Spleen (tissue), 11 donors: Measurements from ENCODE around the gene LDAH. TPM values are rescaled to one million over a fixed set of nuclear protein-coding genes. Genes with fewer than 3 reads are reported as not detected.

Experiments
- DNase-seq: peaks from one replicate; pipeline ENCODE4 v3.0.0-alpha.2; 2020
- H3K27ac ChIP-seq, 8 donors: fragments of 200-600 bp; sonication (generic) in 7 of 8; 1 replicate in 4 of 8; 2 replicates in 4 of 8; pipeline versions ENCODE4 v1.5.0 to v1.8.0; 2016 to 2021; ENCODE audit warnings: inconsistent platforms in 4 of 8, mild to moderate bottlenecking in 4 of 8, moderate library complexity in 1 of 8
- H3K27me3 ChIP-seq, 7 donors: fragments of 200-600 bp; sonication (generic) in 6 of 7; replicated peaks in 1 of 7; 1 replicate in 4 of 7; 2 replicates in 3 of 7; pipeline versions ENCODE4 v1.5.0 to v1.8.0; 2016 to 2021; ENCODE audit warnings: inconsistent platforms in 3 of 7, mild to moderate bottlenecking in 1 of 7
- H3K36me3 ChIP-seq, 6 donors: fragments of 200-600 bp; sonication (generic) in 5 of 6; 1 replicate in 4 of 6; 2 replicates in 2 of 6; pipeline versions ENCODE4 v1.5.0 to v1.8.0; 2016 to 2021; ENCODE audit warnings: inconsistent platforms in 2 of 6
- H3K4me1 ChIP-seq, 6 donors: fragments of 200-600 bp; sonication (generic) in 5 of 6; 1 replicate in 3 of 6; 2 replicates in 3 of 6; pipeline versions ENCODE4 v1.5.0 to v1.8.0; 2016 to 2021; ENCODE audit warnings: inconsistent platforms in 3 of 6
- H3K4me3 ChIP-seq, 8 donors: fragments of 200-600 bp; sonication (generic) in 7 of 8; 1 replicate in 4 of 8; 2 replicates in 4 of 8; pipeline versions ENCODE4 v1.5.0 to v1.8.0; 2016 to 2021; ENCODE audit warnings: inconsistent platforms in 4 of 8, mild to moderate bottlenecking in 4 of 8, moderate library complexity in 2 of 8
- H3K9me3 ChIP-seq, 8 donors: fragments of 200-600 bp; sonication (generic) in 7 of 8; 1 replicate in 4 of 8; 2 replicates in 4 of 8; pipeline versions ENCODE4 v1.5.0 to v1.8.0; 2016 to 2021; ENCODE audit warnings: inconsistent platforms in 4 of 8
- POLR2A ChIP-seq, 3 donors: fragments of 450-650 bp; IDR thresholded peaks; one replicate each; pipeline ENCODE4 v1.5.1; 2017; ENCODE audit warnings: antibody characterized with exemption in 3 of 3, mild to moderate bottlenecking in 1 of 3
- POLR2AphosphoS5 ChIP-seq, 3 donors: sonication (generic); formaldehyde crosslinking; IDR thresholded peaks; one replicate each; pipeline ENCODE4 v1.5.1; 2017; ENCODE audit warnings: antibody characterized with exemption in 3 of 3
- WGBS, 5 donors: extraction: QIAGEN DNeasy Blood & Tissue Kit in 3 of 5; methylation state at CpG; one replicate each; pipeline versions ENCODE4 v1.1.5 to v1.1.7; 2013 to 2018; 5-methylcytosine and 5-hydroxymethylcytosine counted together
- intact Hi-C: fragments of 100-400 bp; cut with DNase I; formaldehyde crosslinking; loops from one replicate; pipeline ENCODE4 v1.15.0; 2023; ENCODE audit warnings: low total_unique reads
- polyA plus RNA-seq, 3 donors: library from polyadenylated mRNA; stranded (reverse); fragments of 200-250 nt; gene quantifications; one replicate each; pipeline ENCODE4 v1.2.1, GENCODE V29; 2013
- total RNA-seq, 7 donors: library from RNA; depleted of rRNA in 3 of 7; stranded (reverse); fragments of >200 nt in 3 of 7; fragmentation: NEBNext Ultra II Directional in 4 of 7; extraction: Animal tissue kit (Norgen Biotek cat#: 25700) in 4 of 7; gene quantifications; one replicate each; pipeline versions ENCODE4 v1.1.0 to v1.2.1, GENCODE V29; 2016 to 2021
- TF ChIP-seq, protein P1 (sequence below), 11 experiments: fragments of 200-600 bp in 7 of 11; fragments of 450-650 bp in 4 of 11; sonication (generic) in 4 of 11; IDR thresholded peaks in 8 of 11; conservative IDR thresholded peaks in 3 of 11; 1 replicate in 7 of 11; 2 replicates in 4 of 11; pipeline versions ENCODE4 v1.4.0 to v1.8.0; 2016 to 2021; ENCODE audit warnings: antibody characterized with exemption in 11 of 11, inconsistent platforms in 4 of 11, mild to moderate bottlenecking in 1 of 11
- donor health status: healthy with polysubstance abuse.
- donor health status: DM: no; HTN: no; CAD: no; lungs with moderate emphysema.
- donor health status: DM: no; HTN: no; CAD: no.
- donor health status: Bipolar disorder and iron deficiency.
- donor health status: healthy.
- donor health status: DM: no; HTN: no; CAD: no.
- donor health status: DM: yes; HTN: yes; CAD: no.

LDAH gene
- total and polyA plus RNA-seq, 10 donors: 5.8 to 33.2 (median 21.1) TPM

DNA sequence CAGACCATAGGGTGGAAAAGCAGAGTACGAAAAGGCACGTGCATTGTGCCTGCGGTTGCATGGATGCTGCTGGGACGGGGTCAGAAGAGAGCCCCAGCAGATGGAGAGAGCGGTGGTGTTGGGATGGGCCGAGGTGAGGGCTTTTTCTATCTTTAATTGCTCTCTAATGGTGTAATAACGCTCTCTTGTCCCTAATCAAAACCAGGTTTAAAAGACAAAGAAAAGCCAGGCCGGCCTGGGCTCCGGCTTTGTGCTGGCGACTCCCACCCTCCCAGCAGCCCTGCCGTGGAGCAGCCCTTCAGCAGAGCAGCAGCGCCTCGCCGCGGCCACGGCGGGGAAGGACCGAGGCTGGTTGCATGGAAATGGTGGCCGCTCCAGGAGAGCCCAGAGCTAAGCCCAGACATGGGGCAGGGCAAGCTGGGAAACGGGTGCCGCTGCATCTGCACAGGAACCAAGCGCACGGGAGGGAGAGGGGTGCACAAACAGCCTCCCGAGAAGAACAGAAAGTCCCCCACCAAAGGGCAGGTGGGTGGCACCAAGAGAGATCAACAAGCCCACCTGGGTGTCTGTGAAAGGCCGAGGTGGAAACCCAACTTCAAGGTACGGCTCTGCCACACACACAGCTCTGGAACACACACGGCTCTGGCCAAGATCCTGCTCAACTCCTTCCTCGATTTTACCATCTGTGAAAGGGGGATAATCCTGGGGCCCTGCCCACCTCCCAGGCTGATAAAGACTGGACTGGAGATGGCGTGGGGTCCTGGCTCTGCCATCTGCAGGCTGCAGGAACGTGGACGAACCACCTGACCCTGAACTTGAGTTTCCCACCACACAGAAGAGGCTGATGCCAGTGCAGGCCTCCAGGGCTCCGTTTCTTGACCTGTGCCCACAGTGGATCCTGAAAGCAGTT, 187.0 kb downstream of the LDAH start:
- WGBS, 5 donors: 49 to 58% (median 54%) methylated on average over 32 of the region's 32 CpGs

DNA sequence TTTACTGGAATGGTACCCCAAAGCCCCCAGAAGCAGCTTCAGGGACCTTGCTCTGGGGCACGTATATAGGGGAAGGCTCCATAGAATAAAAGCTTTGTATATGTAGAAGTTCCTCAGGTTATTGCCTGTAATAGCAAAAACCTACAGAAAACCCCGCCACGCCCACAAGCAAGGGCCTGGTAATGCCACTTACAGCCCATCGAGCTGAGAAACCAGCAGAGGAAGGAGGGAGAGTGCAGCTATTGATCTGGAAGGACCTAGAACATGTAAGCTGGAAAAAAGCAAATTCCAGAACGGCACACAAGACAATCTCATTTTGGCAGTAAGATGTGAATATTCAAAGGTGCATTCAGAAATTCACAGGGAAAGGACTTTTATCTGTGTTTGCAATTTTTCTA, 187.8 kb downstream of the LDAH start:
- TF ChIP-seq, protein P1, sequence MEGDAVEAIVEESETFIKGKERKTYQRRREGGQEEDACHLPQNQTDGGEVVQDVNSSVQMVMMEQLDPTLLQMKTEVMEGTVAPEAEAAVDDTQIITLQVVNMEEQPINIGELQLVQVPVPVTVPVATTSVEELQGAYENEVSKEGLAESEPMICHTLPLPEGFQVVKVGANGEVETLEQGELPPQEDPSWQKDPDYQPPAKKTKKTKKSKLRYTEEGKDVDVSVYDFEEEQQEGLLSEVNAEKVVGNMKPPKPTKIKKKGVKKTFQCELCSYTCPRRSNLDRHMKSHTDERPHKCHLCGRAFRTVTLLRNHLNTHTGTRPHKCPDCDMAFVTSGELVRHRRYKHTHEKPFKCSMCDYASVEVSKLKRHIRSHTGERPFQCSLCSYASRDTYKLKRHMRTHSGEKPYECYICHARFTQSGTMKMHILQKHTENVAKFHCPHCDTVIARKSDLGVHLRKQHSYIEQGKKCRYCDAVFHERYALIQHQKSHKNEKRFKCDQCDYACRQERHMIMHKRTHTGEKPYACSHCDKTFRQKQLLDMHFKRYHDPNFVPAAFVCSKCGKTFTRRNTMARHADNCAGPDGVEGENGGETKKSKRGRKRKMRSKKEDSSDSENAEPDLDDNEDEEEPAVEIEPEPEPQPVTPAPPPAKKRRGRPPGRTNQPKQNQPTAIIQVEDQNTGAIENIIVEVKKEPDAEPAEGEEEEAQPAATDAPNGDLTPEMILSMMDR (IDR thresholded peaks at IDR 0.05 in 8 of 11, conservative IDR thresholded peaks at IDR 0.05 in 3 of 11): no peak
- Histone ChIP-seq H3K27ac (peak overlapping the region in 3 of 8 donors; percentile 0 to 51 (median 13)), H3K27me3 (no peaks in the 10 kb centered on the region), H3K4me3 (no peak overlapping the region), H3K36me3 (peaks cover 0 to 98% (median 31%) of the 10 kb centered on the region in 6 donors), H3K9me3 (no peaks in the 10 kb centered on the region), H3K4me1 (peaks cover 9 to 37% (median 26%) of the 10 kb centered on the region in 6 donors)
- 76 to 87% (median 87%) methylated on average over 5 of the region's 5 CpGs for WGBS, 5 donors
- intact Hi-C loops: no loop called here
- peak; percentile 23 for DNase-seq

More for the DNA sequence above, 187.0 kb downstream of the LDAH start:
- TF ChIP-seq POLR2A (IDR thresholded peaks at IDR 0.05): no peak
- peak; percentile 70 to 87 (median 79) for TF ChIP-seq POLR2AphosphoS5 (IDR thresholded peaks at IDR 0.05)
- TF ChIP-seq, protein P1 (IDR thresholded peaks at IDR 0.05 in 8 of 11, conservative IDR thresholded peaks at IDR 0.05 in 3 of 11): peak; percentile 69 to 95 (median 85)
- intact Hi-C loops: no loop called here
- DNase-seq: peak; percentile 92
- Histone ChIP-seq H3K36me3 (peaks cover 0 to 98% (median 36%) of the 10 kb centered on the region in 6 donors), H3K4me1 (peaks cover 9 to 37% (median 26%) of the 10 kb centered on the region in 6 donors), H3K9me3 (no peaks in the 10 kb centered on the region), H3K27me3 (no peaks in the 10 kb centered on the region), H3K27ac (peak overlapping the region in 3 of 8 donors; percentile 0 to 49 (median 13)), H3K4me3 (no peak overlapping the region)

DNA sequence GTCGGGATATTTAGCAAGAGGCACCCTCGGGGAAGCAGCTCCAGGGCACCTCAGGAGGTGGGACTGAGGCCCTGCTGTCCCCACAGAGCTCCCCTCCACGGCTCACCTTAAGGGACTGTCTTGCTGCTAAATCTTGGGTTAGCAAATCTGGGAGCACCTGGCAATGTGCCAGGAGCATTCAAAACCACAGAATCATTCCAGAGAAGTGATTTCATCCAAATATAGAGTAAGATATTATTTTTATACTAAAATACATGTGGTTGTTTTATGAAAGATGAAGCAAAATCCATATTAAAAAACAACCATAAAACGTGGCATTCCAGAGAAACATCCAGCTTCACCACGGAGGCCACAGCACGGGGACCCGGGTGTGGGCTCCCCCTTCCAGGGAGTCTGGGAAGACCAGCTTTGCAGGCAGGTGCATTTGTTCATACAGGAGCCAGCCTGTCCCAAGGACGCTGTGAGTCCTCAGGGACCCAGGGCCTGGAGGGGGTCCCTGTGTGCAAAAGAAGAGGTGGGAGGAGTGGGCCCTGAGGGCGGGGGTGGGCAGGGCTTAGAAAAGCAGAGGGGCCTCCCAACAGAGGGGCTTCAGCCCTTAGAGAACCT, 188.3 kb downstream of the LDAH start:
- no peak for TF ChIP-seq POLR2A (IDR thresholded peaks at IDR 0.05)
- TF ChIP-seq, protein P1 (IDR thresholded peaks at IDR 0.05 in 8 of 11, conservative IDR thresholded peaks at IDR 0.05 in 3 of 11): no peak
- no peak for TF ChIP-seq POLR2AphosphoS5 (IDR thresholded peaks at IDR 0.05)
- no peaks in the 10 kb centered on the region for H3K9me3 ChIP-seq
- H3K4me3 ChIP-seq: no peak overlapping the region
- H3K4me1 ChIP-seq: peaks cover 9 to 37% (median 26%) of the 10 kb centered on the region in 6 donors
- H3K36me3 ChIP-seq: peaks cover 0 to 98% (median 29%) of the 10 kb centered on the region in 6 donors
- no peaks in the 10 kb centered on the region for H3K27me3 ChIP-seq
- DNase-seq: peak; percentile 66
- 76 to 87% (median 80%) methylated on average over 9 of the region's 9 CpGs for WGBS, 5 donors
- H3K27ac ChIP-seq: peak overlapping the region in 5 of 8 donors; percentile 3 to 62 (median 51)
- intact Hi-C loops: no loop called here

Other genes starting within 250 kb of the LDAH start
- gene HS1BP3, start 172.0 kb downstream of the LDAH start, total RNA-seq: 10 to 100 TPM; 21.1 to 38.0 (median 31.3) TPM
- 10 to 100 TPM in 2 of 3 donors, 1 to 10 TPM in 1; 8.8 to 23.5 (median 13.8) TPM for gene HS1BP3, start 172.0 kb downstream of the LDAH start, polyA plus RNA-seq
- 1 to 10 TPM in 6 of 7 donors, under 1 TPM in 1; 0.83 to 3.8 (median 2.0) TPM for gene GDF7, start 156.0 kb downstream of the LDAH start, total RNA-seq
- 1 to 10 TPM in 1 of 3 donors, under 1 TPM in 2; 0.87 to 1.8 (median 0.89) TPM for gene GDF7, start 156.0 kb downstream of the LDAH start, polyA plus RNA-seq
- gene APOB, start 221.0 kb upstream of the LDAH start, total RNA-seq: 1 to 10 TPM in 4 of 7 donors, under 1 TPM in 3; 0.07 to 2.5 (median 1.2) TPM
- gene APOB, start 221.0 kb upstream of the LDAH start, polyA plus RNA-seq: under 1 TPM; 0.02 to 0.03 (median 0.02) TPM